Right atrium auricular region (tissue), 2 donors: ENCODE results near the gene PTPRN2. TPM values are rescaled to one million over a fixed set of nuclear protein-coding genes. Genes with fewer than 3 reads are reported as not detected.

Source experiments
- DNase-seq: peaks from one replicate; pipeline ENCODE4 v3.0.0-alpha.2; 2019; ENCODE audit warnings: low spot score
- H3K27ac ChIP-seq, 2 donors: fragments of 200-600 bp; sonication (generic); 1 replicate in 1 of 2; 2 replicates in 1 of 2; pipeline ENCODE4 v1.5.1; 2016 to 2019
- H3K27me3 ChIP-seq, 2 donors: fragments of 200-600 bp; sonication (generic); one replicate each; pipeline versions ENCODE4 v1.5.1 to v1.6.0; 2017 to 2019
- H3K36me3 ChIP-seq: fragments of 200-600 bp; sonication (generic); one replicate; pipeline ENCODE4 v1.5.1; 2016
- H3K4me1 ChIP-seq, 2 donors: fragments of 200-600 bp; sonication (generic); one replicate each; pipeline versions ENCODE4 v1.5.1 to v1.6.0; 2017 to 2019
- H3K4me3 ChIP-seq, 2 donors: fragments of 200-600 bp; sonication (generic); 1 replicate in 1 of 2; 2 replicates in 1 of 2; pipeline ENCODE4 v1.5.1; 2017 to 2019; ENCODE audit warnings: mild to moderate bottlenecking in 1 of 2, moderate library complexity in 1 of 2
- H3K9me3 ChIP-seq, 2 donors: fragments of 200-600 bp; sonication (generic); one replicate each; pipeline ENCODE4 v1.5.1; 2019
- CTCF ChIP-seq, 2 donors: fragments of 200-600 bp; sonication (generic); IDR thresholded peaks; one replicate each; pipeline ENCODE4 v1.5.1; 2019; ENCODE audit warnings: antibody characterized with exemption in 2 of 2
- total RNA-seq, 2 donors: library from RNA; depleted of rRNA; stranded (reverse); fragments of >200 nt; gene quantifications; one replicate each; pipeline ENCODE4 v1.1.0, GENCODE V29; 2016

PTPRN2 gene
- total RNA-seq, 2 donors from 2014 or later, result 2.6 to 2.7 TPM

GRCh38 chr7:158542651-158543566 is 44.7 kb downstream of the PTPRN2 start:
- H3K36me3 ChIP-seq, result no peaks in the 10 kb centered on the region
- DNase-seq, result no peak
- no peak overlapping the region for H3K4me3 ChIP-seq
- no peaks in the 10 kb centered on the region for H3K27me3 ChIP-seq
- no peaks in the 10 kb centered on the region for H3K9me3 ChIP-seq
- TF ChIP-seq CTCF (IDR thresholded peaks at IDR 0.05), result no peak
- no peak overlapping the region for H3K27ac ChIP-seq
- no peaks in the 10 kb centered on the region for H3K4me1 ChIP-seq

DNA sequence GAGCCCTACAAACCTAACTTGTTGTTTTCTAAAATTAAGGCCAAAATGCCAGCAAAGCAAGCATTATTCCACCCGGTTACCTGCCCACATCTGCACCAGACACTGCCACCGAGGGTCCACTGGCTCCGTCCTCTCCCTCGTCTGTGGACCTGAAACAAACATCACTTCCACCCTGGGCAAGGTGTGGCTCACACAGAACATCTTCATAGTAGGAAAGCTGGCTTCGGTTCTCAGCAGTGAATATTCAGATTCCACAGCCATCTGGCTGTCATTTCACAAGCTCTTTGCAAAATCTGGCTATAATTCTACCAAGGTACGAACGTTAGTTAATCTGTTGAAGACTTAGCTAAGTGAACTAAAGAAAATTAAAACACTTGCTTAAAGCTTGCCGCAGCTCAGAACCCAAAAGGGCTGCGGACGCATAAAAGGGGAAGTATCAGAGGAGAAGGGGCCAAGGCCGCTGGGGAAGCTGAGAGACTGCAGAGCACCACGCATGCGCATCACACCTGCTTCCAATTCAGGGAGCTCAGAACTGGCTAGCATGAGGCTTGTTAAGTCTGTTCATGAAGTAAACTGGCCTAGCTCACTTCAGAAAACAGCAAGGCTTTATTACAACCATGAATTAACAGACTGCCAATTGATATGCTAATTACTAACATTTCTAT is 46.1 kb downstream of the PTPRN2 start:
- H3K9me3 ChIP-seq, result no peaks in the 10 kb centered on the region
- no peak for TF ChIP-seq CTCF (IDR thresholded peaks at IDR 0.05)
- DNase-seq, result no peak
- no peak overlapping the region for H3K27ac ChIP-seq
- H3K36me3 ChIP-seq, result no peaks in the 10 kb centered on the region
- H3K4me3 ChIP-seq, result no peak overlapping the region
- no peaks in the 10 kb centered on the region for H3K4me1 ChIP-seq
- no peaks in the 10 kb centered on the region for H3K27me3 ChIP-seq

- Histone ChIP-seq H3K4me3 (no peak overlapping the region), H3K9me3 (no peaks in the 10 kb centered on the region), H3K27ac (no peak overlapping the region), H3K27me3 (no peaks in the 10 kb centered on the region), H3K4me1 (no peaks in the 10 kb centered on the region), H3K36me3 (no peaks in the 10 kb centered on the region)
- TF ChIP-seq CTCF (IDR thresholded peaks at IDR 0.05), result no peak
- no peak for DNase-seq
These were observed 47.9 kb downstream of the PTPRN2 start for GRCh38 chr7:158539711-158540146.

DNA sequence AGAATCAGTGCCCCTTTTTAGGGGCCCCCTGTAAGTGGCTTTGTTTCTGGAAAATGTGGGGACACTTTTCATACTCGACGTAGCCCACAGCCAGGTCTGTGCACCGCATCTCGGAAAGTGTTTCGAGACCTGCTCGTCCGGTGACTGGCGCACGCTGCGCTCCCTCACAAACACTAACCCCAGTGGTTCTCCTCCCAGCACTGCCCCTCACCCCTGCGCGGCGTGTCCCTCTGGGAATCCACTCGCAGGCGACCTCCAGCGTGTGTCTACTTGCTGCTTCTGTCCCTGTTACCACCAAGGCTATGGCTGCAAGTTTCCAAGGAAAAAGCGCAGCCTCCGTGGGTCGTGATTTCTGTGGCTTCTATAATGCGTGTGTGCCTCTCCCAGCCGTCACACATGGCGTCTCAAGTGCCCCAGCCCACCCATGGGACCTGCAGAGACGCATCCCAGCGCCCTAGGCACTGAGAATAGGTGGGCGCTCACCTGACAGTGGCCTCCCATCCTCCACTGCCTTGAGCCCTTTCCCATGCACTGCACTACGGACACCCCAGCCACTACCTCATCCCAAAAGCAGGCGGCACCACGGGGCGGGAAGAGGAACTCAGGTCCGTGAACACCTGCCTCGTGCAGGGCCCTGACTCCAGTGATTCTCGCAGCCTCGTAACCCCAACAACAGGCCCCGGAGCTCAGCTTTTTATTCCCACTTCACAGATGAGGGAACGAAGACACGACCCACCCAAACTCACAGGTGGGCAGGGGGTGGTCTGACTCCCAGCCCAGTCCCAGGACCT is 49.3 kb downstream of the PTPRN2 start:
- Histone ChIP-seq H3K9me3 (no peaks in the 10 kb centered on the region), H3K27me3 (no peaks in the 10 kb centered on the region), H3K4me1 (no peaks in the 10 kb centered on the region), H3K36me3 (no peaks in the 10 kb centered on the region), H3K27ac (no peak overlapping the region), H3K4me3 (no peak overlapping the region)
- TF ChIP-seq CTCF (IDR thresholded peaks at IDR 0.05), result no peak
- no peak for DNase-seq

GRCh38 chr7:158537516-158537882 is 50.1 kb downstream of the PTPRN2 start:
- H3K27me3 ChIP-seq, result no peaks in the 10 kb centered on the region
- no peak for TF ChIP-seq CTCF (IDR thresholded peaks at IDR 0.05)
- H3K4me3 ChIP-seq, result no peak overlapping the region
- H3K27ac ChIP-seq, result no peak overlapping the region
- no peaks in the 10 kb centered on the region for H3K9me3 ChIP-seq
- H3K36me3 ChIP-seq, result no peaks in the 10 kb centered on the region
- no peaks in the 10 kb centered on the region for H3K4me1 ChIP-seq
- DNase-seq, result no peak
